Measurements from ENCODE around the gene DVL2.
A peak's percentile ranks its signal among the peaks of the same experiment; 100 is the strongest.

DVL2 gene

DNA sequence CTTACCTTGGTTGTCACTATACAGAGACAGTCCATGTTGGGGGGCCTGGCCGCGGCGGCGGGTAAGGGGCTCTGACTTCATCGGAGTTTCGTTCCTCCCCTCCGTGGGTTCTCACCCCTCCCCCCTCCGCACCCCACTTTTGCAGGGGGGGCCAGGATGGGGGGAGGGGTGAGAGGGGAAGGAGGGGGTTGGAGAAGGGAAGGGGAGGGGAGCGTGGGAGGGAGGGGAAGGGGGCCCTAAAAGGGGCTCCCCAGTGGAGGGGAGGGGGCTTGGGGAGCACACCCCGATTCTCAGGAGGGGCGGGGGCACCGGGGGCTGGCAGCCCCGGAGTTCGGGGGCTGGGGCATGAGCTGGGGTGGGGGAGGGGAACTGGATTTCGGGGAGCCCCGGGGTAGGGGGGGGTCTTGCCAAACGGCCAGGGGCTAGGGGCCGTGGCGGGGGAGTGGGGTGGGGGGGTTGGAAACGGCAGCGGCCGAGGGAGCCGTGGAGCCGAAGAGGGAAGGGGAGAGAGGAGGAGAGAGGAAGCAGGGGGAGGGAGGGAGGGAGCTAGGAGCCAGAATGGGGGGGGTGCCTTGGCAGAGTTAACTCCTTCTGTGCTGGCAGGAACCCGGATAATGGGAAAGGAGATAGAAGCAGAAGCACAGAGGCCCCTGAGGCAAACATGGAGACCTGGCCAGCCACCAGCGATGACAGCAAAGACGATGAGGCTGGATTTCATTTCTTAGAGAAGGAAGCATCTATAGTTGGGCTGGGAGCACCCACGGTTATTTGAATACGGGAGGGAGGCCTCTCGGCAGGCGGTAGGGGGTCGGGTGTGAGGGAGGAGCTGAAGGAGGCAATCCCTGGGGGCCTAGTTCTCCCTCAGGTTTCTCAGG, 17.0 kb downstream of the DVL2 start (continued):
- TF ChIP-seq ZNF600 (tag by site-specific recombination; IDR thresholded peaks at IDR 0.05) (peak; percentile 8; the same call in 1 of the 2 replicates), GLIS2 (tag by site-specific recombination; IDR thresholded peaks at IDR 0.05) (peak; percentile 84), ZNF76 (tag by site-specific recombination; IDR thresholded peaks at IDR 0.05; ENCODE audit: borderline replicate concordance, low read depth) (0 out of 2 replicates have a peak, but pooled peaks have one; percentile 20), ZNF335 (tag by site-specific recombination; conservative IDR thresholded peaks at IDR 0.05) (peak; percentile 50; the same call in 1 of the 2 replicates), SP7 (tag by site-specific recombination; IDR thresholded peaks at IDR 0.05) (peak; percentile 42; the same call in 1 of the 2 replicates), SCRT2 (tag by site-specific recombination; IDR thresholded peaks at IDR 0.05) (0 out of 2 replicates have a peak, but pooled peaks have one; percentile 0), ZNF155 (tag by site-specific recombination; IDR thresholded peaks at IDR 0.05) (no peak), ZBTB17 (tag by site-specific recombination; IDR thresholded peaks at IDR 0.05) (peak; percentile 53; the same call in 1 of the 2 replicates), ZBTB8A (tag by site-specific recombination; IDR thresholded peaks at IDR 0.05) (0 out of 2 replicates have a peak, but pooled peaks have one; percentile 17), ZNF202 (tag by site-specific recombination; IDR thresholded peaks at IDR 0.05; ENCODE audit: borderline replicate concordance) (no peak), ZBTB7A (tag by site-specific recombination; IDR thresholded peaks at IDR 0.05; ENCODE audit: low read depth) (peak; percentile 53; the same call in 1 of the 2 replicates), EGR2 (tag by site-specific recombination; IDR thresholded peaks at IDR 0.05; ENCODE audit: low read depth) (0 out of 2 replicates have a peak, but pooled peaks have one; percentile 26), ZSCAN30 (tag by site-specific recombination; IDR thresholded peaks at IDR 0.05) (no peak), PRDM1 (tag by site-specific recombination; IDR thresholded peaks at IDR 0.05) (0 out of 2 replicates have a peak, but pooled peaks have one; percentile 11), ZNF433 (tag by site-specific recombination; IDR thresholded peaks at IDR 0.05; ENCODE audit: low read depth) (0 out of 2 replicates have a peak, but pooled peaks have one; percentile 7), ZNF114 (tag by site-specific recombination; IDR thresholded peaks at IDR 0.05) (no peak), ZNF747 (tag by site-specific recombination; IDR thresholded peaks at IDR 0.05) (no peak), ZFHX2 (tag by site-specific recombination; conservative IDR thresholded peaks at IDR 0.05) (peak; percentile 34), ZNF426 (tag by site-specific recombination; IDR thresholded peaks at IDR 0.05) (no peak), HOXD13 (CRISPR knock-in tag; IDR thresholded peaks at IDR 0.05; ENCODE audit: borderline replicate concordance) (no peak), KLF7 (tag by site-specific recombination; IDR thresholded peaks at IDR 0.05; ENCODE audit: borderline replicate concordance) (no peak), SP3 (tag by site-specific recombination; IDR thresholded peaks at IDR 0.05) (peak; percentile 60)
- TF ChIP-seq, protein P1, sequence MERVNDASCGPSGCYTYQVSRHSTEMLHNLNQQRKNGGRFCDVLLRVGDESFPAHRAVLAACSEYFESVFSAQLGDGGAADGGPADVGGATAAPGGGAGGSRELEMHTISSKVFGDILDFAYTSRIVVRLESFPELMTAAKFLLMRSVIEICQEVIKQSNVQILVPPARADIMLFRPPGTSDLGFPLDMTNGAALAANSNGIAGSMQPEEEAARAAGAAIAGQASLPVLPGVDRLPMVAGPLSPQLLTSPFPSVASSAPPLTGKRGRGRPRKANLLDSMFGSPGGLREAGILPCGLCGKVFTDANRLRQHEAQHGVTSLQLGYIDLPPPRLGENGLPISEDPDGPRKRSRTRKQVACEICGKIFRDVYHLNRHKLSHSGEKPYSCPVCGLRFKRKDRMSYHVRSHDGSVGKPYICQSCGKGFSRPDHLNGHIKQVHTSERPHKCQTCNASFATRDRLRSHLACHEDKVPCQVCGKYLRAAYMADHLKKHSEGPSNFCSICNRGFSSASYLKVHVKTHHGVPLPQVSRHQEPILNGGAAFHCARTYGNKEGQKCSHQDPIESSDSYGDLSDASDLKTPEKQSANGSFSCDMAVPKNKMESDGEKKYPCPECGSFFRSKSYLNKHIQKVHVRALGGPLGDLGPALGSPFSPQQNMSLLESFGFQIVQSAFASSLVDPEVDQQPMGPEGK (tag by site-specific recombination; IDR thresholded peaks at IDR 0.05), result peak; percentile 61
- TF ChIP-seq, protein P2, sequence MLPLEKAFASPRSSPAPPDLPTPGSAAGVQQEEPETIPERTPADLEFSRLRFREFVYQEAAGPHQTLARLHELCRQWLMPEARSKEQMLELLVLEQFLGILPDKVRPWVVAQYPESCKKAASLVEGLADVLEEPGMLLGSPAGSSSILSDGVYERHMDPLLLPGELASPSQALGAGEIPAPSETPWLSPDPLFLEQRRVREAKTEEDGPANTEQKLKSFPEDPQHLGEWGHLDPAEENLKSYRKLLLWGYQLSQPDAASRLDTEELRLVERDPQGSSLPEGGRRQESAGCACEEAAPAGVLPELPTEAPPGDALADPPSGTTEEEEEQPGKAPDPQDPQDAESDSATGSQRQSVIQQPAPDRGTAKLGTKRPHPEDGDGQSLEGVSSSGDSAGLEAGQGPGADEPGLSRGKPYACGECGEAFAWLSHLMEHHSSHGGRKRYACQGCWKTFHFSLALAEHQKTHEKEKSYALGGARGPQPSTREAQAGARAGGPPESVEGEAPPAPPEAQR (tag by site-specific recombination; IDR thresholded peaks at IDR 0.05), result 0 out of 2 replicates have a peak, but pooled peaks have one; percentile 38
- TF ChIP-seq, protein P3, sequence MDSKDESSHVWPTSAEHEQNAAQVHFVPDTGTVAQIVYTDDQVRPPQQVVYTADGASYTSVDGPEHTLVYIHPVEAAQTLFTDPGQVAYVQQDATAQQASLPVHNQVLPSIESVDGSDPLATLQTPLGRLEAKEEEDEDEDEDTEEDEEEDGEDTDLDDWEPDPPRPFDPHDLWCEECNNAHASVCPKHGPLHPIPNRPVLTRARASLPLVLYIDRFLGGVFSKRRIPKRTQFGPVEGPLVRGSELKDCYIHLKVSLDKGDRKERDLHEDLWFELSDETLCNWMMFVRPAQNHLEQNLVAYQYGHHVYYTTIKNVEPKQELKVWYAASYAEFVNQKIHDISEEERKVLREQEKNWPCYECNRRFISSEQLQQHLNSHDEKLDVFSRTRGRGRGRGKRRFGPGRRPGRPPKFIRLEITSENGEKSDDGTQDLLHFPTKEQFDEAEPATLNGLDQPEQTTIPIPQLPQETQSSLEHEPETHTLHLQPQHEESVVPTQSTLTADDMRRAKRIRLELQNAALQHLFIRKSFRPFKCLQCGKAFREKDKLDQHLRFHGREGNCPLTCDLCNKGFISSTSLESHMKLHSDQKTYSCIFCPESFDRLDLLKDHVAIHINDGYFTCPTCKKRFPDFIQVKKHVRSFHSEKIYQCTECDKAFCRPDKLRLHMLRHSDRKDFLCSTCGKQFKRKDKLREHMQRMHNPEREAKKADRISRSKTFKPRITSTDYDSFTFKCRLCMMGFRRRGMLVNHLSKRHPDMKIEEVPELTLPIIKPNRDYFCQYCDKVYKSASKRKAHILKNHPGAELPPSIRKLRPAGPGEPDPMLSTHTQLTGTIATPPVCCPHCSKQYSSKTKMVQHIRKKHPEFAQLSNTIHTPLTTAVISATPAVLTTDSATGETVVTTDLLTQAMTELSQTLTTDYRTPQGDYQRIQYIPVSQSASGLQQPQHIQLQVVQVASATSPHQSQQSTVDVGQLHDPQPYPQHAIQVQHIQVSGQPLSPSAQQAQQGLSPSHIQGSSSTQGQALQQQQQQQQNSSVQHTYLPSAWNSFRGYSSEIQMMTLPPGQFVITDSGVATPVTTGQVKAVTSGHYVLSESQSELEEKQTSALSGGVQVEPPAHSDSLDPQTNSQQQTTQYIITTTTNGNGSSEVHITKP (tag by site-specific recombination; IDR thresholded peaks at IDR 0.05), result peak; percentile 58
- TF ChIP-seq, protein P4, sequence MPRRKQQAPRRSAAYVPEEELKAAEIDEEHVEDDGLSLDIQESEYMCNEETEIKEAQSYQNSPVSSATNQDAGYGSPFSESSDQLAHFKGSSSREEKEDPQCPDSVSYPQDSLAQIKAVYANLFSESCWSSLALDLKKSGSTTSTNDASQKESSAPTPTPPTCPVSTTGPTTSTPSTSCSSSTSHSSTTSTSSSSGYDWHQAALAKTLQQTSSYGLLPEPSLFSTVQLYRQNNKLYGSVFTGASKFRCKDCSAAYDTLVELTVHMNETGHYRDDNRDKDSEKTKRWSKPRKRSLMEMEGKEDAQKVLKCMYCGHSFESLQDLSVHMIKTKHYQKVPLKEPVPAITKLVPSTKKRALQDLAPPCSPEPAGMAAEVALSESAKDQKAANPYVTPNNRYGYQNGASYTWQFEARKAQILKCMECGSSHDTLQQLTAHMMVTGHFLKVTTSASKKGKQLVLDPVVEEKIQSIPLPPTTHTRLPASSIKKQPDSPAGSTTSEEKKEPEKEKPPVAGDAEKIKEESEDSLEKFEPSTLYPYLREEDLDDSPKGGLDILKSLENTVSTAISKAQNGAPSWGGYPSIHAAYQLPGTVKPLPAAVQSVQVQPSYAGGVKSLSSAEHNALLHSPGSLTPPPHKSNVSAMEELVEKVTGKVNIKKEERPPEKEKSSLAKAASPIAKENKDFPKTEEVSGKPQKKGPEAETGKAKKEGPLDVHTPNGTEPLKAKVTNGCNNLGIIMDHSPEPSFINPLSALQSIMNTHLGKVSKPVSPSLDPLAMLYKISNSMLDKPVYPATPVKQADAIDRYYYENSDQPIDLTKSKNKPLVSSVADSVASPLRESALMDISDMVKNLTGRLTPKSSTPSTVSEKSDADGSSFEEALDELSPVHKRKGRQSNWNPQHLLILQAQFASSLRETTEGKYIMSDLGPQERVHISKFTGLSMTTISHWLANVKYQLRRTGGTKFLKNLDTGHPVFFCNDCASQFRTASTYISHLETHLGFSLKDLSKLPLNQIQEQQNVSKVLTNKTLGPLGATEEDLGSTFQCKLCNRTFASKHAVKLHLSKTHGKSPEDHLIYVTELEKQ (tag by site-specific recombination; IDR thresholded peaks at IDR 0.05; ENCODE audit: borderline replicate concordance), result no peak

Measured in HEK293 (cell line).